A673 (cell line): Measurements from ENCODE around the gene CELF4.

Experiments used
- EZH2 ChIP-seq: fragments of 200-600 bp; sonication (generic); IDR thresholded peaks from 2 replicates; pipeline ENCODE4 v1.6.1; 2017; ENCODE audit warnings: borderline replicate concordance, low read depth, mild to moderate bottlenecking, mixed read lengths, antibody characterized with exemption, low read length; ENCODE audit not compliant: poor library complexity, severe bottlenecking
- TF ChIP-seq, protein P1 (sequence below): fragments of 300-800, 200-600 bp; sonication (generic); conservative IDR thresholded peaks from 2 replicates; pipeline ENCODE4 v1.5.1; 2017; ENCODE audit warnings: low read depth, mild to moderate bottlenecking, antibody characterized with exemption, low read length, moderate library complexity, mixed read lengths

DNA sequence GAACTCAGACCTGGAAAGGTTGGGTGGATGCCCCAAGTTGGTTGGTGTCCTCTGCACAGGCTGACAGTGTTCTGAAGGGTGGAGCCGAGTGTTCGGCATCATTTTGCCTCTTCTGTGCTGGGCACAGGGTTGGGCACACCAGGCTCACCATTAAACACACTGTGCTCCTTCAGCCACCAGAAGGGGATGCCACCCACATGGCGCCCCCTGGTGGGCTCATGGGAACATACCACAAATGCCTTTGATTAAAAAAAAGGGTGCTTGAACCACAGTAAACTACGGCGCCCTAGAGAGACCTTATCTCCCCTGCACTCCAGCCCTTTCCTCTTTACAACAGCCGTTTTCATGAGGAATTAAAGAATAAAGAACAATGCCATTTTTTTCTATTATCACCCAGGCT is 89.4 kb downstream of the CELF4 start:
- TF ChIP-seq, protein P1, sequence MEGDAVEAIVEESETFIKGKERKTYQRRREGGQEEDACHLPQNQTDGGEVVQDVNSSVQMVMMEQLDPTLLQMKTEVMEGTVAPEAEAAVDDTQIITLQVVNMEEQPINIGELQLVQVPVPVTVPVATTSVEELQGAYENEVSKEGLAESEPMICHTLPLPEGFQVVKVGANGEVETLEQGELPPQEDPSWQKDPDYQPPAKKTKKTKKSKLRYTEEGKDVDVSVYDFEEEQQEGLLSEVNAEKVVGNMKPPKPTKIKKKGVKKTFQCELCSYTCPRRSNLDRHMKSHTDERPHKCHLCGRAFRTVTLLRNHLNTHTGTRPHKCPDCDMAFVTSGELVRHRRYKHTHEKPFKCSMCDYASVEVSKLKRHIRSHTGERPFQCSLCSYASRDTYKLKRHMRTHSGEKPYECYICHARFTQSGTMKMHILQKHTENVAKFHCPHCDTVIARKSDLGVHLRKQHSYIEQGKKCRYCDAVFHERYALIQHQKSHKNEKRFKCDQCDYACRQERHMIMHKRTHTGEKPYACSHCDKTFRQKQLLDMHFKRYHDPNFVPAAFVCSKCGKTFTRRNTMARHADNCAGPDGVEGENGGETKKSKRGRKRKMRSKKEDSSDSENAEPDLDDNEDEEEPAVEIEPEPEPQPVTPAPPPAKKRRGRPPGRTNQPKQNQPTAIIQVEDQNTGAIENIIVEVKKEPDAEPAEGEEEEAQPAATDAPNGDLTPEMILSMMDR = peak; percentile 74
- no peak for TF ChIP-seq EZH2
